Right renal pelvis (tissue), 4 donors: Measurements from ENCODE around the gene CXCL9. TPM values are rescaled to one million over a fixed set of nuclear protein-coding genes. Genes with fewer than 3 reads are reported as not detected.
A peak's percentile ranks its signal among the peaks of the same experiment; 100 is the strongest.
"Not testable (repeated sequence)": the region's sequence is repeated elsewhere in the genome, so short reads cannot be mapped to it uniquely, and the experiment has no call there.

Experiments used
- DNase-seq, 4 donors: peaks; one replicate each; pipeline ENCODE4 v3.0.0-alpha.2; 2013; ENCODE audit warnings: low read depth in 4 of 4, low spot score in 3 of 4, missing footprints in 1 of 4
- polyA plus RNA-seq, 4 donors: library from polyadenylated mRNA; unstranded; fragments of 120-200 nt; gene quantifications; one replicate each; pipeline ENCODE4 v1.2.1, GENCODE V29; 2013; ENCODE audit not compliant: insufficient read length in 4 of 4

CXCL9 gene
- polyA plus RNA-seq: under 1 TPM; 0.08 to 0.24 (median 0.16) TPM

GRCh38 chr4:76007089-76007862, at the start of gene CXCL9:
TSS of gene CXCL9 (minus strand) at chr4:76007509. CDS start at chr4:76007449, 60 bp downstream.
- no peak for DNase-seq

GRCh38 chr4:76055421-76055820, 48.1 kb upstream of the CXCL9 start:
- DNase-seq: no peak

- DNase-seq: no peak
Measured at GRCh38 chr4:76055016-76055415, 47.7 kb upstream of the CXCL9 start.

GRCh38 chr4:76053730-76054129, 46.4 kb upstream of the CXCL9 start:
- DNase-seq: no peak

GRCh38 chr4:76050560-76051050, 43.3 kb upstream of the CXCL9 start:
- DNase-seq: not testable (repeated sequence)

GRCh38 chr4:76049860-76050416, 42.6 kb upstream of the CXCL9 start:
- DNase-seq: not testable (repeated sequence)

GRCh38 chr4:76044686-76045085, 37.4 kb upstream of the CXCL9 start:
- not testable (repeated sequence) for DNase-seq

GRCh38 chr4:76043306-76043705, 36.0 kb upstream of the CXCL9 start:
- not testable (repeated sequence) for DNase-seq

GRCh38 chr4:76042241-76042998, 35.1 kb upstream of the CXCL9 start:
- DNase-seq: not testable (repeated sequence)

GRCh38 chr4:76036855-76037254, 29.5 kb upstream of the CXCL9 start:
- no peak for DNase-seq

- no peak for DNase-seq
Measured at GRCh38 chr4:76035799-76036380, 28.6 kb upstream of the CXCL9 start, which contains the start of gene CXCL11. TSS of gene CXCL11 (minus strand) at chr4:76036070. CDS start at chr4:76035987, 83 bp downstream.

- no peak for DNase-seq
Measured at GRCh38 chr4:76035141-76035540, 27.8 kb upstream of the CXCL9 start.

GRCh38 chr4:76029300-76029699, 22.0 kb upstream of the CXCL9 start:
- no peak for DNase-seq

- peak in 1 of 4 donors; percentile 30 for DNase-seq
Measured at GRCh38 chr4:76028350-76028765, 21.0 kb upstream of the CXCL9 start.

GRCh38 chr4:76024065-76024464, 16.8 kb upstream of the CXCL9 start:
- no peak for DNase-seq

- no peak for DNase-seq
Measured at GRCh38 chr4:76023389-76023788, 16.1 kb upstream of the CXCL9 start, which contains the start of gene CXCL10. TSS of gene CXCL10 (minus strand) at chr4:76023497. CDS start at chr4:76023431, 66 bp downstream.

- no peak for DNase-seq
Measured at GRCh38 chr4:76022677-76023076, 15.4 kb upstream of the CXCL9 start.

GRCh38 chr4:76022031-76022430, 14.7 kb upstream of the CXCL9 start:
- DNase-seq: no peak

- no peak for DNase-seq
Measured at GRCh38 chr4:76017056-76017686, 9.9 kb upstream of the CXCL9 start.

GRCh38 chr4:76016393-76016792, 9.1 kb upstream of the CXCL9 start:
- DNase-seq: no peak
